GM18909 (cell line): ENCODE data around the gene COL23A1.

ENCODE experiments used
- ATAC-seq: cut with Tn5 transposase; IDR thresholded peaks from one replicate; pipeline ENCODE4 v1.9.1; 2021; ENCODE audit warnings: mild to moderate bottlenecking; ENCODE audit not compliant: unreplicated experiment, poor library complexity

The COL23A1 gene

DNA sequence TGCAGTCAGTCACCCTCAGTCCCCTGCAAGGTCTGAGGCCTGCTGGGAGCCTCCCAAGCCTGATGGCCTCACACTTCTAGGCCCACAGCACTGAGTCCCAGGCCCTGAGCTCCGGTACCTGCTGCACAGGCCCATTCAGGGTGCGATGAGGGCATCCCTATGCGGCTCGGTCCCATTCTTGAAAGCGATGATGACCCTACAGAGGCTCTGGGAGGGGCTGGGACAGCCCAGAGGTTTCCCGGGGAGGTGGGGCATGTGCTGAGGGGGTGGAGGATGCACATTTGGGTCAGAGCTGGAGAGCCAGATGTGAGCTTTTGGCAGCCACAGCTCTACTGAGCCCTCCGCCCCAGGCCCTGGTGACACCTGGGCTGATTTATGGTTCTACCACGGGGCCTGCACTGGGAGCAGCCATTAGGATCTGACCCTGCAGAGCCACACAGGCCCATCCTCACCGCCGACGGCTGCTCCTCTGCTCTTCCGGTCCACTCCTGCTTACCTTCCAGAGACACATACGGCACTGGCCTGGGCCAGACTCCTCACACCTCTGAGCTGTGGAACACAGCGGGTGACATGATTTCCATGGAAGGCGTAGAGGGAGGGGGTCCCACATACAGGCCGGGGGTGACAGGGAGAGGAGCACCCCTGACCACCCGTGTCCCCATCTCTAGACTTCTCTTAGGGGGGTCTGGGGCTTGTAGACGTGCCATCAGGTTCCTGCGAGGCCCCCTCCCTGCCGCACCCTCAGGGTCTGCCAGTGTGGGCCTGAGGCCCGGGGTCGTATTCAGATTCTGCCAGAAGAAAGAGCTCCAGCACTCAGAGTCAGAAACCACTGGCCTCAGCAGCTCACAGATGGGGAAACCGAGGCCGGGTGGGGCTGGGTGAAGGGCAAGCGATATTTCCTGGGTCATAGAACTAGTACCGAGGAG, 53.4 kb downstream of the COL23A1 start:
- no peak for ATAC-seq

DNA sequence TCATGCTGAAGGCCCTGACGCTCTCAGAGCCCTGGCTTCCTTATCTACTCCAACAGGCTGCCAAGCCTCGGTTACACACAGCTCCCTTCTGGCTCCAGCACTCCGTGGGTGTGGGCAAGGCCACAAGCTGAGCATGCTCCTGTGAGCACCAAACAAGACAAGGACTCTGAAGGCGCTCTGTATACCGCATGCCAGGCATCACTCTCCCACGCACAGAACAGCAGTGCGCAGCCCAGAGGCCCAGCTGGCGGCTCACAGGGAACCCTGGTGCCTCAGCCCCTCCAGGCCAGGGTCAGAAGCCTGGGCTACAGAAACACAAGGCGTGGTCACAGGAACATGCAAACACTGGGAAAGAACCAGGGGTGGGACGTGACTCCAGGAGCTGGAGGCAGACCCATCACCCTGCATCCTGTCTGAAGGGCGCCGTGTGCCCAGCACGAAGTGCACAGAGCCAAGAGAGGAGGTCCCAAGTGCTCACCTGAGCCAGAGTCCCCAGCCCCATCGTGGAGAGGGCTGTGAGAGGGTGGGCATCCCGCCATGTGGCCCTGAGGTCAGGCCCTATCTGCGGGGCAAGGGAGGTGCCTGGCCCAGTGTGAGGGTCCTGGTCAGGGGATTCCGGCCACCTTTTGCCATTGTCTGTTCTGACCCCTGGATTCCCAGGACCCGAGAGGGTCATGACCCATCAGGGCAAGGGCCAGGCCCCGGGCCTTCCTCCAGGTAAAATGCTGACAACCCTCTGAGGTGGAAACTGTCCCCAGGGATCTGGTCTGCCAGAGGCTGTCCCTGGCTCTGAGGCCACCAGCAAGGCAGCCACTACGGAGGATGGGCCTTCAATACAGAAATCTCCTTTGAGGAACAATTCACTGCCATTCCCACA, 54.7 kb downstream of the COL23A1 start:
- ATAC-seq = no peak

DNA sequence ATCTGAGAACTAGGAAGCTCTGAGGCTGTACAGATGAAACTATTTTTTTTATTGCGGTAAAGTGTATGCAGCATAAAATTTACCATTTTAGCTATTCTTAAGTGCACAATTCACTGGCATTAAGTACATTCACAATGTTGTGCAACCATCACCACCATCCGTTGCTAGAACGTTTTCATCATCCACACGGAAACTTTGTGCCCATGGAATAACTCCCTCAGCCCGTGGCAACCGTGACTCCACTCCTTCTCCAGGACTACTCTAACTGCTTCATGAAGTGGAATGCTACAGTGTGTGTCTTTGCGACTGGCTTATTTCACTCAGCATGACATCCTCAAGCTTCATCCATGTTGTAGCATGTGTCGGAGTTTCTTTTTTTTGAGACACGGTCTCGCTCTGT, 57.1 kb downstream of the COL23A1 start:
- ATAC-seq = no peak

DNA sequence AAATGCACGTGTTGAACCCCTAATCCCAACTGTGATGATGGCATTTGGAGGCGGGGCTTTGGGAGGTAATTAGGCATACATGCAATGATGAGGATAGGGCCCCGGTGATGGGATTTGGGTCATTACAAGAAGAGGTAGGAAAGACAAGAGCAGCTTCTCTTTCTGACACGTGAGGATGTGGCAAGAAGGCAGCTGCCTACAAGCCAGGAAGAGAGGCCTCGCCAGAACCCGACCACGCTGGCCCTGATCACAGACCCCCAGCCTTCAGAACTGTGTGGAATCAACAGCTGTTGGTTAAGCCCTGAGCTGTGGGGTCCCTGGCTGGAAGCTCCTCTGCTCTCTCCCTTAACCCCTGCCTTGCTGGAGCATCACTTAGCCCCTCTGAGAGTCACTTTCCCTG, 57.5 kb downstream of the COL23A1 start:
- ATAC-seq = no peak

DNA sequence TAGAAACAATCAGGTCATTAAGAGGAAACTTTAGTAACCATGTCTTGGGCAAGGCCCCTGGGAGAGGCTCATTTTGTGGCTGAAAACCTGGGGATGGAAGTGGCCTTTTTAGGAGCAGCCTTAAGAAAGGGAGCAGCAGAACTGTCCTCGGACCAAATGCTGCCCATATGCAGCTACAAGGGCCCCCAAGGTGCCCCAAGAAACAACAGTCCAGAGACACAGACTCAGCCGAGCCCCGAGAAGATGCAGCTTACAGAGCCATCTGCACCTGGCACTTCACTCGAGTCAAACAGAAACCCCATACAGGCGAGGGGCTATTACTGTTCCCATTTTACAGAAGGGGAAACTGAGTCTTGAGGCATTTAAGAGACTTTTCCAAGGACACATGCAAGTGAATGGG, 58.0 kb downstream of the COL23A1 start:
- ATAC-seq = no peak

DNA sequence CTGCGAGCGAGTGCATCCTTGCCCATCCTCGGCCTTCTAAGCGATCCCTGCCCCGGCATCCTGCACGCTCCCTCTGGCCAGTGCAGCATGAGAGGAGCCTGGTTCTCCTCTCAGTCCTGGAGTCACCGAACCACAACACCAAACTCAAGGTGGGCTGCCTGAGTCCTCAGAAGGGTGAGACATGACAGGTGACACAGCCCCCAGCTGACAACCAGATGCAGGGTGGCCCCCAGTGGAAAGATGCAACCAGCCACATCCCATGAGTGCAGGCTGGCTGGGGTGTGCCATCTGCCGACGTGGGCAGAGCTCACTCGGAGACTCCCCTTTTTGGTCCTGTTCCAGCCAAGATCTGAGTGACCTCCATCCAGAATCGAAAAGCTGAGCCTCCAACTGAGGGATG, 58.4 kb downstream of the COL23A1 start:
- no peak for ATAC-seq

DNA sequence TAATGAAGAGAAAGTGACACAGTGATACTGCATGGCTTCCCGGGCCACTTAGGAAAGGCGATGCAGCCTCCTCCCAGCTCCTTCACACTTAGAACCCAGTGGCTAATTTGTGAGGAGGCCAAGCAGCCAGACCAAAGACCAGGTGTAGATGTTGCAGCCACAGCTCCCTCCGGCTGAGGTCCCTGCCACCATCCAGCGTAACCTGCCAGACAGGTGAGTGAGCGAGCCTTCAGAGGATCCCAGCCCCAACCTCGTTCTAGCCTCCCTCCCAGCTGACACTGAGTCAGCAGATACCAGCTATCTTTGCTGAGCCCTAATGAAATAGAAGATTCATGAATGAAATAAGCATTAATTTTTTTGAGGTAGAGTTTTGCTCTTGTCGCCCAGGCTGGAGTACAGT, 59.7 kb downstream of the COL23A1 start:
- ATAC-seq = no peak

DNA sequence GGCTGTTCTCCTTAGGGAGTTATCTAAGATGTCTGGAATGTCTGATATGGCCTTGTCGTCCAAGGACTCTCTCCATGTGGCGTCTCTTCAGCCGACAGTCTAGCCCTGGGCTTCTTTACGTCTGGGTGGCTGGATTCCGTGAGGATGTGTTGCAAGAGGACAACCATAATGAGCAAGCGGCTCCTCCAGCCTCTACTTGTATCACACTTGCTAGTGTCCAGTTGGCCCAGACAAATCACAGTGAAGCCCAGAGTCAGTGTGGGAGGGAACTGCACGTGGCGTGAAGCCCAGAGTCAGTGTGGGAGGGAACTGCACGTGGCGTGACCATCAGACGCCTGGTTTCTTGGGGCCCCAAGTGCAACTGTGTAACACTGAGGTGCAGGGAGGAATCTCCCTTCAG, 61.1 kb downstream of the COL23A1 start:
- ATAC-seq = no peak

DNA sequence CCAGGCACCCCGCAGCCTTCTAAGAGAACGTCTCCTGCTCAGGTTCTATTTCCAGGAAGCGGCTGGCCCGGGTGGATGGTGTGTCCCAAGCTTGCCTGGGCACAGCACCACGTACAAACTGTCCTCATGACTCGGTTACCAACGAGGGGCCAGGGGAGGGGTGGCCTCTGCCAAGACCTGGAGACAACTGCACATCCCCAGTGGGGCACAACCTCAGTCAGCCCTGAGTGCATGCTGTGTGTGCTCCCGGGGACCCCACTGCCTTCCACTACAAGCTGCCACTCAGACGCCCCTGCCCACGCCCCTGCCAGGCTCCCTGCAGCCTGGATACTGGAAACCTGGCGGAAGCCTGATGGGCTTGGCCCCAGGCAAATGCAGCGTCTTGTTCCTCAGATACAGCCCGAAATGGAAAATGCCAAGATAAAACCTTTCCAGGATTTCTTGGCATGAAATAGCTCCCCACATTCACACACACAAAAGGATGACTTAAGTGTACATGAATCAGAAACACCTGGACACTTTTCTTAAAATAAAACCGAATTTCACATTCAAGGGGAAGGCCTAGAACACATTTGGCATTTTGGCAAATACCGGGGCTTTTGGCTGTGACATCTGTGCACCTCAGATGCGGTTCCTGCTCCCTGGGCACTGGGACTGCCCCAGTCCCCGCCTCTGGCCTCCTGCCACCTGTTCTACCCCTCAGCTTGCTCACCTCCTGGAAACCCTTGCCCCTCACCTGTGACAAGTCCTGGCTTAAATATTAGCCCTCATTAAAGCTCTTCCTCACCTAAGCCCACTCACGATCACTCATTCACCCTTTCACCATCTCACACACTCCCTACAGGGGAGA, 62.5 kb downstream of the COL23A1 start:
- ATAC-seq = no peak

DNA sequence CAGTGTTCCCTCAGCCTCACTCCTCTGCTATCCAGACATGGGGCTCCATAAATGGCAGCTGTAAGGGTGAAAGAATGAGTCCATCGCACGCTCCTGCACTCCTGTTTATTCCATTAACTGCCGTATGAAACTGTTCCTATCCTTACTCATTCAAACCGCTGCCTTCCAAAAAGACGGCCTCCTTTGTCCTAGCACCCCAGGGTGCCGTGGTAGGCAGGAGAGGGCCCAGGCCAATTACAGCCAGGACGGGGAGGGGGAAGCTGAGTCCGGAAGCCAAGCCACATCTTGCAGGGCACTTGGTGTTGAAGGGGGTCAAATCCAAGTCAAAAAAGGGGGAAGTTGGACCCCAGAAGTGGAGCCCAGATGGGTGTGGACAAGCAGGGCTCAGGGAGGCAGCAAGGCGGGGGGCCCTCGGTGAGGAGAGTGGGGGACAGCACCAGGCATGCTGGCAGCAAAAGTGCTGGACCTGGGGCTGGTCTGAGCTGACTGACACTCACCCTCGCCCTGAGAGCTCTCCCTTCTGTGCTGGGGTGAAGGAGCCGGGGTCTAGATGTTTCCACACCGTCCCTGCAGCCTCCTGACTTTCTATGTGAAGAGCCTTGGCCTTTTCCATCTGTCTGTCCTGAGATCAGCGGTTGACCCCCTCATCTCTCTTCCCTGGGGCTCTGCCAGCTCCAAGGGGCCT, 63.3 kb downstream of the COL23A1 start:
- no peak for ATAC-seq

DNA sequence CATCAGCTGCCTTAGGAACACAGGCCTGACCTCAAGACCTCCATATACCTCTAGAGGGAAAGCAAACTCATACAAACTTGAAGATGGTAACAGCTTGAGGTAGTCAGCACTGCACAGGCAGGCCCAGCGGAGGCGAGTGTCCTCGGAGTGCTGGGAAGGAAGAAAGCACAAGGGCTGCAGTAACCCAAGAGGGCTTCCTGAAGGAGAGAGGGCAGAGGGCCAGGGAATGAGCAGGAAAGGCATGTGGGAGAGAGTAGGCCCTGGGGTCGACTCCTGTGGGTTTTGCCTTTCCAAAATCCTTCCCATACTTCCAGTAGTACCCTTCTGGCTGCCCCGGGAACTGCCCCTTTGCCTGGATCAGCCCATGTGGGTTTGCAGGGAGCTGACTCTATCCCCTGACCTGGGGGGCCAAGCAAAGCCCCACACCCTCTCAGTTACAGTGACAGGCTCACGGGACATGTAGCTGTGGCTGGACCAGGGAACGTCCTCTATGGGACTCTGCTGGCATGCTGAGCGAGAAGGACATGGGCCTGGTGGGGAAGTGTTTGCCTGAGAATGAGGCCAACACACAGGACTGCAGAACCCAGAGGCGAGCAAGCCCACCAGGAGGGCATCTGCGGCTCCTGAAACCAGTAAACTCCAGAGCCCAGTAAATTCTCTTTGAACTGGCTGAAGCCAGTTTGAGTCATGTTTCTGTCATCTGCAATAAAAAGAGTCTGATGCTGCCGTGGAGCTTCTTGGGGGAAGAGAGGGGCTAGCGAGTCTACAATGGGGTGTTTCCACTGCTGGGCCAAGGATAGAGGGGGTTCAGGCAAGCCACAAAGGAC, 64.1 kb downstream of the COL23A1 start:
- no peak for ATAC-seq

DNA sequence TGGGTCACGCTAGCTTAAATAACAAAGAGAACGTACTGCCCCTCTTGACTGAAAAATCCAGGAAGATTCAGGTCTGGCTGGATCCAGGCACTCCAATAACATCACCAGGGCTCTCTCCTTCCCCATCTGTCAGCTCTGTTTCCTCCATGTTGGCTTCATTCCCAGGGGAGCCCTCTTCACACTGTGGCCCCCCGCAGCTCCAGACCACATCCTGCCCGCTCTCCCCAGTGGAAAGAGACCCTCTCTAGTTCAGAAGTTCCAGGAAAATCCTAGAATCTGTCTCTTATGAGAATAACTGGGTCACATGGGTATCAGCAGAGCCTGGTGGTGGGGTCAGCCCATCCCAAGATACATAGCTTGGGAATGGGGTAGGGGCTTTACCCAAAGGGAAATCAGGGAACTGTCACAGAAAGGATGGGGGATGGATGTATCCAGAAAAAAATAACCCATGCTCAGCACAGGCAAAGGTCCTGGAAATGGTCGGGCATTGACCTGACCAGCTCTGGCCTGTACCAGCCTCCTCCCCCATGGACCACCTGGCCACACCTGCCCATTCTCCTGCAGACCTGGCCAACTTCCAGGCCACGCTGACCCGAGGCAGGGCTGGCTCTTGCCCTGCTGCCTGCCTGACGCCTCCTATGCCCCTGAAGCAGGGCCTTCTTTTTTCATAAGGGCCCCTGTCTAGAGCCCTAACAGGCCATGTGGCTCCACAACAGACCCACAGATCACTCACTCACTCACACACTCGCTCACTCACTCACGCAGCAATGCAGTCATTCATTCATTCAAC, 65.9 kb downstream of the COL23A1 start:
- no peak for ATAC-seq

DNA sequence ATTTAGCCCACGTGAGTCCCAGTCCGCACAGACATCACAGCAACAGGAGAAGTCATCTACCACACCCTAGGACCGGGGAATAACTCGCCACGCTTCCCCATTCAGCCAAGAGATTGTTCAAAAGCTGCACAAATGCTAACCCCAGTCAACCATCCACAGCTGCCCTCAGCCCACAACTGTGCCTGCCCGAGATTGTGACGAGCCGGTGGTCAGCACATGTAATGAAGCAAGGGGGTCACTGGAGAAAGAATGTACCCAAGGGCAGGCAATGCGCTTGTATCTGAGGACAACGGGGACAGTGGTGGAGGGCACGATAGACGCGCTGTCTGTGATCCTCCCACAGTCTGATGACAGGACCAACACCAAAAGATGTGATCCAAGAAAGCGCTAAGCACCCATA, 67.8 kb downstream of the COL23A1 start:
- ATAC-seq = no peak

DNA sequence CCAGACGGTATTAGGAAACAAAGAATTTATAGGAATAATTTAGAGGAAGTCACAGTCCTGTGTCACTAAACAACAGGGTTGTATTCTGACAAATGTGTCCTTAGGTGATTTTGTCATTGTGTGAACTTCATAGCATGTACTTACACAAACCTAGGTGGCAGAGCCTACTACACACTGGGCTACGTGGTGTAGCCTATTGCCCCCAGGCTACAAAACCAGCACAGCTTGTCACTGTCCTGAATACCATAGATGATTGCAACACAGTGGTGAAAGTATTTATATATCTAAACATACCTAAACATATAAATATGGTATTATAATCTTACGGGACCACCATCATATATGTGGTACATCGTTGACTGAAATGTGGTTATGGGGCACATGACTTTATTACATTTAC, 69.3 kb downstream of the COL23A1 start:
- ATAC-seq = no peak

DNA sequence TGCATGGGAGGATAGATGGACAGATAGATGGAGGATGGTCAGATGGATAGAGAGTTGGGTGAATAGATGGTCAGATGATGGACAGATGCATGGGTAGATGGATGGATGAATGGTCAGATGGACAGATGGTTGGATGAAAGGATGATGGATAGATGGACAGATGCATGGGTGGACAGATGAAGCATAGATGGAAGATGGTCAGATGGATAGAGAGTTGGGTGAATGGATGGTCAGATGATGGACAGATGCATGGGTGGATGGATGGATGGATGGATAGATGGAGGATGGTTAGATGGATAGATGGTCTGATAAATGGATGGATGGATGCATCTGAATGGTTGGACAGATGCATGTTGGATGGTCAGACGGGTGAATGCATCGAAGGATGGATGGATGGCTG, 70.4 kb downstream of the COL23A1 start:
- no peak for ATAC-seq

DNA sequence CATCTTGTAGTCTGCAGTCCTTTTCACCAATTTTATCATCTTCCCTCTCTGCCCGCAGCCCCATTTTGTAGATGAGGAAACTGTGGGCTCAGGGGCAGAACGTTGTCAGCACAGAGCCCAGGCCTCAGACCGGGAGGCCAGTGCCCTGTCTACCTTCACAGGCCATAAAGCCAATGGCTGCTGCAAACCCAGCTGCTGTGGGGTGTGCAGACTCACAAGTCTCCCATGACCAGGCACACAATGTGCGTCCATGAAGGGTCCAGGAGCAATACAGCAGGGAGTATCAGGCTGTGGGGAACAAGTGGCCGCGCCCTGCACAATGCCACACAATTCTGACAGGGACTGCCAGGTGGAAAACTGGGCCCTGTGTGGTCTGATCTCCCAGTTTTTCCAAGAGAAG, 71.0 kb downstream of the COL23A1 start:
- no peak for ATAC-seq

DNA sequence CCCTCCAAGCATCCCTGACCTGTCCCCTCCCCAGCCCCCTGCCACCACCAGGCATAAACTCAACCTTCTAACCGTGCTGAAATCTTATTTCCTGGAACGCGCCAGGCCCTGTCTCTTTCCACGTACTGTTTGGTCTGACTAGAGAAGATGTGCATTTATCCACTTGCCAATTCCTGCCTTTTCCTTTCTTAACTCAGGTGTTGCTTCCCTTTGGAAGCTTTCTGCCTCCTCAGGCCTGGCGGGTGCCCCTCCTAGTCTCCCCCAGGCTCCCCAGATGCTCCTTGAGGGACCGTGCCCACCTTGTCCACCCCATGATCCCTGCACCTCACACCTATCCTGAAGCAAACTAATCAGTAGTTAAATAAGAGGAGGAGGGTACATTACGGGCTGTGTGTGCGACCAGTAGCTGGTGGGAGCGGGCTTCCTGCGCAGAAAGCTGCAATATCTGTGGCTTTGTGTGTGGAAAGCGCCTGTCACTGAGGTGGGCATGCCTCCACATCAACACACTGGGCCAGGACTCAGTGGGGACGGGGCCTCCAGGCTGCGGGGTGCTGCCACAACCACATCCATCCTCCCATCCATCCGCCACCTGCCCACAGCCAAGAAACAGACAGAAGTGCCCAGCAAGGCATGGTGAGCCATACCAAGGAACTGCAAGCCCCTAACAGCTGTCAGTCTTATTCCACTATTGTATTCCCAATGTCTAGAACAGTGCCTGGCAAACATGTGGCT, 73.5 kb downstream of the COL23A1 start:
- ATAC-seq = no peak
